Renal cortical epithelial cell (primary cell): ENCODE data around the gene SEC16A. TPM values are rescaled to one million over a fixed set of nuclear protein-coding genes. Genes with fewer than 3 reads are reported as not detected.

Experiments used
- DNase-seq: peaks from one replicate; pipeline ENCODE4 v3.0.0-alpha.2; 2011; ENCODE audit warnings: low read depth
- total RNA-seq: library from RNA; depleted of rRNA; stranded (reverse); fragments of >200 nt; gene quantifications from 2 replicates; pipeline ENCODE4 v1.2.3, GENCODE V29; 2014

Gene SEC16A
- total RNA-seq, 1 donor from 2014 or later = 69.4 TPM

GRCh38 chr9:136465500-136466154, 17.2 kb downstream of the SEC16A start:
- DNase-seq = no peak

GRCh38 chr9:136464241-136464640, 18.6 kb downstream of the SEC16A start:
- DNase-seq = no peak

- no peak for DNase-seq
Measured at GRCh38 chr9:136463578-136463977, 19.3 kb downstream of the SEC16A start.

GRCh38 chr9:136462664-136463063, 20.2 kb downstream of the SEC16A start:
- no peak for DNase-seq

GRCh38 chr9:136460772-136461325, 22.0 kb downstream of the SEC16A start:
- DNase-seq = no peak

GRCh38 chr9:136459425-136459824, 23.4 kb downstream of the SEC16A start:
- no peak for DNase-seq

GRCh38 chr9:136457326-136457725, 25.5 kb downstream of the SEC16A start:
- DNase-seq = no peak

- no peak for DNase-seq
Measured at GRCh38 chr9:136456258-136456657, 26.6 kb downstream of the SEC16A start.

- DNase-seq = no peak
Measured at GRCh38 chr9:136455043-136456002, 27.5 kb downstream of the SEC16A start.

GRCh38 chr9:136454026-136454796, 28.6 kb downstream of the SEC16A start:
- DNase-seq = no peak

GRCh38 chr9:136453326-136453725, 29.5 kb downstream of the SEC16A start:
- DNase-seq = no peak

GRCh38 chr9:136451221-136451877, 31.5 kb downstream of the SEC16A start:
- no peak for DNase-seq

- DNase-seq = no peak
Measured at GRCh38 chr9:136448655-136449054, 34.2 kb downstream of the SEC16A start.

- DNase-seq = no peak
Measured at GRCh38 chr9:136447173-136447778, 35.6 kb downstream of the SEC16A start.

GRCh38 chr9:136445799-136446198, 37.0 kb downstream of the SEC16A start:
- DNase-seq = no peak

GRCh38 chr9:136444102-136444501, 38.7 kb downstream of the SEC16A start:
- DNase-seq = no peak

GRCh38 chr9:136443687-136444086, 39.2 kb downstream of the SEC16A start:
- no peak for DNase-seq

- DNase-seq = no peak
Measured at GRCh38 chr9:136443087-136443486, 39.8 kb downstream of the SEC16A start.

GRCh38 chr9:136442265-136442664, 40.6 kb downstream of the SEC16A start:
- DNase-seq = no peak

GRCh38 chr9:136441681-136442245, 41.1 kb downstream of the SEC16A start:
- DNase-seq = no peak
